HepG2 (cell line): ENCODE measurements around the gene PHKB. TPM values are rescaled to one million over a fixed set of nuclear protein-coding genes. Genes with fewer than 3 reads are reported as not detected.

Experiments used
- DR1 ChIP-seq: sonication (generic); formaldehyde crosslinking; IDR thresholded peaks from 2 replicates; pipeline ENCODE4 v1.8.0; 2021; ENCODE audit warnings: mild to moderate bottlenecking, missing genetic modification reagents, inconsistent platforms
- HNRNPH1 ChIP-seq: fragments of 200-400 bp; formaldehyde crosslinking; optimal IDR thresholded peaks from 2 replicates; pipeline ENCODE3; 2017; ENCODE audit warnings: mild to moderate bottlenecking, low read depth, low read length
- KLF16 ChIP-seq, 2 experiments: sonication (generic) in 1 of 2; formaldehyde crosslinking in 1 of 2; IDR thresholded peaks; 2 replicates each; pipeline versions ENCODE4 v1.6.1 to v1.8.0; 2016 to 2023; ENCODE audit warnings: missing genetic modification reagents in 2 of 2, missing compliant biosample characterization in 1 of 2
- PHB2 ChIP-seq: fragments of 450-650 bp; IDR thresholded peaks from 2 replicates; pipeline ENCODE4 v1.6.1; 2018; ENCODE audit not compliant: partially characterized antibody
- ZBTB3 ChIP-seq: sonication (generic); formaldehyde crosslinking; IDR thresholded peaks from 2 replicates; pipeline ENCODE4 v1.4.0; 2020; ENCODE audit warnings: low read depth, mild to moderate bottlenecking, moderate library complexity, missing genetic modification reagents, borderline replicate concordance
- ZC3H4 ChIP-seq: sonication (generic); formaldehyde crosslinking; IDR thresholded peaks from 2 replicates; pipeline ENCODE4 v1.4.0; 2020; ENCODE audit warnings: missing genetic modification reagents, borderline replicate concordance
- ZHX1 ChIP-seq: sonication (generic); formaldehyde crosslinking; IDR thresholded peaks from 2 replicates; pipeline ENCODE4 v1.8.1; 2022; ENCODE audit warnings: low read depth, mild to moderate bottlenecking, missing genetic modification reagents
- ZNF496 ChIP-seq: sonication (generic); formaldehyde crosslinking; IDR thresholded peaks from 2 replicates; pipeline ENCODE4 v1.8.1; 2023; ENCODE audit warnings: mild to moderate bottlenecking, moderate library complexity, missing genetic modification reagents; ENCODE audit not compliant: insufficient replicate concordance
- ZNF564 ChIP-seq: sonication (generic); formaldehyde crosslinking; IDR thresholded peaks from 2 replicates; pipeline ENCODE4 v1.8.1; 2023; ENCODE audit warnings: mild to moderate bottlenecking, missing genetic modification reagents
- ZNF609 ChIP-seq: sonication (generic); formaldehyde crosslinking; IDR thresholded peaks from 2 replicates; pipeline ENCODE4 v1.4.0; 2020; ENCODE audit warnings: mild to moderate bottlenecking, missing genetic modification reagents, borderline replicate concordance
- ZNF646 ChIP-seq: sonication (generic); formaldehyde crosslinking; IDR thresholded peaks from 2 replicates; pipeline ENCODE4 v1.9.0; 2021; ENCODE audit warnings: mild to moderate bottlenecking, missing genetic modification reagents
- ZNF703 ChIP-seq: sonication (generic); formaldehyde crosslinking; IDR thresholded peaks from 2 replicates; pipeline ENCODE4 v1.5.1; 2020; ENCODE audit warnings: missing genetic modification reagents, mild to moderate bottlenecking, moderate library complexity, borderline replicate concordance
- ZNF792 ChIP-seq: IDR thresholded peaks from 2 replicates; pipeline ENCODE4 v1.6.1; 2016
- ZNF816 ChIP-seq: sonication (generic); formaldehyde crosslinking; IDR thresholded peaks from 2 replicates; pipeline ENCODE4 v1.8.0; 2022; ENCODE audit warnings: missing genetic modification reagents, mild to moderate bottlenecking, borderline replicate concordance
- polyA plus RNA-seq, 8 experiments: library from polyadenylated mRNA; depleted of rRNA in 3 of 8; stranded (reverse) in 7 of 8; unstranded in 1 of 8; fragments of >200 nt; fragmentation: Illumina TruSeq in 4 of 8; extraction: Trizol in 4 of 8; gene quantifications; 2 replicates each; pipeline versions ENCODE4 v1.2.1 to v1.2.3, GENCODE V29; 2011 to 2016; ENCODE audit warnings: low read depth in 4 of 8, missing spikeins in 1 of 8, mixed read lengths in 1 of 8; ENCODE audit not compliant: insufficient read depth in 1 of 8
- total RNA-seq, 5 experiments: library from RNA; depleted of rRNA; stranded (reverse); fragments of >200 nt; fragmentation: Illumina TruSeq; extraction: Trizol; gene quantifications; 2 replicates each; pipeline ENCODE4 v1.2.3, GENCODE V29; 2016; ENCODE audit warnings: low read depth in 1 of 5

The PHKB gene
- total and polyA plus RNA-seq, 2 of the 13 experiments (the other 11 are each of a cell fraction or from before 2014, with no cell fraction given), result 66.0 to 80.8 TPM

GRCh38 chr16:47538472-47538871, 77.3 kb downstream of the PHKB start (continued):
- peak; percentile 39; the same call in 1 of the 2 replicates for TF ChIP-seq ZHX1 (CRISPR knock-in tag)
- no peak for TF ChIP-seq HNRNPH1
- TF ChIP-seq PHB2, result no peak
- TF ChIP-seq ZC3H4 (CRISPR knock-in tag), result no peak
- peak; percentile 99 for TF ChIP-seq ZNF609 (CRISPR knock-in tag)
- peak in 1 of 2 experiments; percentile 49; a peak in 1 of 4 replicates for TF ChIP-seq KLF16 (CRISPR knock-in tag; IDR thresholded peaks at IDR 0.05)
- TF ChIP-seq ZNF816 (CRISPR knock-in tag), result no peak; the same call in 1 of the 2 replicates
- TF ChIP-seq ZNF792 (CRISPR knock-in tag), result peak; percentile 92
- TF ChIP-seq ZNF703, result no peak
- no peak; the same call in 1 of the 2 replicates for TF ChIP-seq ZBTB3 (CRISPR knock-in tag)
- no peak for TF ChIP-seq ZNF496 (CRISPR knock-in tag)
- no peak for TF ChIP-seq ZNF646 (CRISPR knock-in tag)
- no peak for TF ChIP-seq DR1
- TF ChIP-seq ZNF564, result no peak
